Kidney (tissue), 14 donors: ENCODE results near the gene PHACTR3. TPM values are rescaled to one million over a fixed set of nuclear protein-coding genes. Genes with fewer than 3 reads are reported as not detected.

Experiments
- DNase-seq, 5 donors: peaks; one replicate each; pipeline ENCODE4 v3.0.0-alpha.2; 2013 to 2020
- FAIRE-seq: peaks from 2 replicates; lab custom pipeline; 2012; peaks lifted over from hg19 to GRCh38; lab: Jason Lieb, UNC
- H3K27ac ChIP-seq, 2 donors: one replicate each; pipeline ENCODE4 v1.7.0; 2013; ENCODE audit warnings: low read depth in 2 of 2, low read length in 2 of 2, inconsistent platforms in 1 of 2
- H3K27me3 ChIP-seq: one replicate; pipeline ENCODE4 v1.7.1; 2013; ENCODE audit warnings: low read length, inconsistent platforms; ENCODE audit not compliant: control insufficient read depth, insufficient read depth
- H3K36me3 ChIP-seq, 3 donors: one replicate each; pipeline versions ENCODE4 v1.7.0 to v1.7.1; 2013; ENCODE audit warnings: low read length in 3 of 3, control low read depth in 1 of 3, inconsistent platforms in 1 of 3; ENCODE audit not compliant: insufficient read depth in 3 of 3, control insufficient read depth in 2 of 3
- H3K4me1 ChIP-seq, 3 donors: one replicate each; pipeline versions ENCODE4 v1.7.0 to v1.7.1; 2013; ENCODE audit warnings: low read length in 3 of 3, inconsistent platforms in 1 of 3, low read depth in 1 of 3; ENCODE audit not compliant: control insufficient read depth in 2 of 3, insufficient read depth in 2 of 3
- H3K4me3 ChIP-seq, 3 donors: one replicate each; pipeline versions ENCODE4 v1.7.0 to v1.8.1; 2013; ENCODE audit warnings: low read length in 3 of 3, control low read depth in 1 of 3, inconsistent platforms in 1 of 3
- H3K9ac ChIP-seq, 3 donors: one replicate each; pipeline versions ENCODE4 v1.7.0 to v1.7.1; 2013; ENCODE audit warnings: low read length in 3 of 3, control low read depth in 1 of 3, inconsistent platforms in 1 of 3
- H3K9me3 ChIP-seq, 3 donors: one replicate each; pipeline versions ENCODE4 v1.7.0 to v1.7.1; 2013; ENCODE audit warnings: low read length in 3 of 3, control low read depth in 1 of 3, inconsistent platforms in 1 of 3; ENCODE audit not compliant: control insufficient read depth in 2 of 3, insufficient read depth in 1 of 3
- CTCF ChIP-seq: IDR thresholded peaks from 3 replicates; pipeline ENCODE4 v1.5.1; 2012; ENCODE audit warnings: mild to moderate bottlenecking, moderate library complexity, borderline replicate concordance; ENCODE audit not compliant: insufficient read depth; ENCODE audit errors: extremely low read depth
- intact Hi-C: fragments of 100-400 bp; cut with DNase I; formaldehyde crosslinking; loops from one replicate; pipeline ENCODE4 v1.11.1; 2022
- polyA plus RNA-seq: library from polyadenylated mRNA; stranded (reverse); fragments of 350-450 nt; fragmentation: Illumina TruSeq; extraction: RNeasy Lipid Tissue Mini Kit (QIAGEN cat#74804); gene quantifications from one replicate; pipeline ENCODE4 v1.2.3, GENCODE V29; 2014; ENCODE audit warnings: low read depth, low replicate concordance; ENCODE audit not compliant: insufficient read depth
- total RNA-seq: library from RNA; stranded (reverse); fragmentation: NEBNext Ultra II Directional; extraction: Animal tissue kit (Norgen Biotek cat#: 25700); gene quantifications from one replicate; pipeline ENCODE4 v1.2.1, GENCODE V29; 2021
- donor health status: control.
- donor health status: control.
- donor health status: control.
- donor health status: control.
- donor health status: control.
- donor health status: DM: yes; HTN: yes; CAD: no.
- donor health status: Normal renal cell carcinoma (clear cell type).

Gene PHACTR3
- total and polyA plus RNA-seq, 2 donors from 2014 or later, result 1.7 to 12.3 TPM

- Histone ChIP-seq H3K4me1 (no peaks in the 10 kb centered on the region), H3K27me3 (no peaks in the 10 kb centered on the region)
- no peak for DNase-seq
Observed at GRCh38 chr20:59576216-59576953, 28.0 kb upstream of the PHACTR3 start.

DNA sequence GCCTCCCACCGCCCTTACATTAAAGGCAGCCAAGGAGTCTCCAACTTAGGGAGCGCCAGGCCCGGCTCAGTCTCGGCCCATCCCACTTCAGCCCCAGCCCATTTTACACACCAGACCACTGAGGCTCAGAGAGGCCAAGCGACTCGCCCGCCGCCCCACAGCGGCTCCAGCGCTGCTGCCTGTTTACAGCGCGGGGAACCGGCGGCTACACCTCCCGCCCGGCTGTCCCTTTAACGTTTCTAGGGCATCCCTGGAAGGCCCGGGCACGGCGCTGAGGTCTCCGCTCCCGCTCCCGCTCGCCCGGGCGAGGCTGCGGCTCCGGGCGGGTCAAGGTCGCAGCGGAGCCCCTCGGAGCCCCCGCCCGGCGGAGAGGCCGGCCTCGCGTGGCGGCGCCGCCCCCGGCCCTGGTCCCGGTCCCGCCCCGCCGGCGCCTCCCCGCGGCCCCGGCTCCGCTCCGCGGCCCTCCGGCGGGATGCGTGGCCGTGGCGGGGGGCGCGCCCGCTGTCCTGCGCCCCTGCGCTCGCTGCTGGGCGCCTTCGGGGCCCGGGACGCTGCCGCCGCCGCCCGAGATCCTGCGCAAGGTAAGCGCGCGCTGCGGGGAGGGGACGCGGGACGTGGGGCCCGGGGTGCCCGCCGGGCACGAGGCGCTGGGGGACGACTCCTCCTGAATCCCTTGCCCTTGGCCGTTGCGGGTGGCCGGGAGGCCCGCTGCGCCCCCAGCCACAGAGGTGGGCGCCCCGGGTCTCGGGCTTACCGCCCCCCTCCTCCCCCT lies 27.1 kb upstream of the PHACTR3 start:
- no peaks in the 10 kb centered on the region for H3K9me3 ChIP-seq
- FAIRE-seq (no peak), DNase-seq (peak in 1 of 5 donors; percentile 50)
- intact Hi-C loops, result no loop called here
- H3K36me3 ChIP-seq, result no peaks in the 10 kb centered on the region
- no peak overlapping the region for H3K27ac ChIP-seq
- TF ChIP-seq CTCF, result no peak
- H3K4me1 ChIP-seq, result no peaks in the 10 kb centered on the region
- no peak overlapping the region for H3K4me3 ChIP-seq
- H3K27me3 ChIP-seq, result no peaks in the 10 kb centered on the region
- H3K9ac ChIP-seq, result no peak overlapping the region

More at GRCh38 chr20:59576216-59576953, 28.0 kb upstream of the PHACTR3 start:
- no peak overlapping the region for H3K9ac ChIP-seq
- no peaks in the 10 kb centered on the region for H3K9me3 ChIP-seq
- no peak for FAIRE-seq
- no peaks in the 10 kb centered on the region for H3K36me3 ChIP-seq
- H3K27ac ChIP-seq, result no peak overlapping the region
- H3K4me3 ChIP-seq, result no peak overlapping the region
- intact Hi-C loops, result no loop called here
- no peak for TF ChIP-seq CTCF

DNA sequence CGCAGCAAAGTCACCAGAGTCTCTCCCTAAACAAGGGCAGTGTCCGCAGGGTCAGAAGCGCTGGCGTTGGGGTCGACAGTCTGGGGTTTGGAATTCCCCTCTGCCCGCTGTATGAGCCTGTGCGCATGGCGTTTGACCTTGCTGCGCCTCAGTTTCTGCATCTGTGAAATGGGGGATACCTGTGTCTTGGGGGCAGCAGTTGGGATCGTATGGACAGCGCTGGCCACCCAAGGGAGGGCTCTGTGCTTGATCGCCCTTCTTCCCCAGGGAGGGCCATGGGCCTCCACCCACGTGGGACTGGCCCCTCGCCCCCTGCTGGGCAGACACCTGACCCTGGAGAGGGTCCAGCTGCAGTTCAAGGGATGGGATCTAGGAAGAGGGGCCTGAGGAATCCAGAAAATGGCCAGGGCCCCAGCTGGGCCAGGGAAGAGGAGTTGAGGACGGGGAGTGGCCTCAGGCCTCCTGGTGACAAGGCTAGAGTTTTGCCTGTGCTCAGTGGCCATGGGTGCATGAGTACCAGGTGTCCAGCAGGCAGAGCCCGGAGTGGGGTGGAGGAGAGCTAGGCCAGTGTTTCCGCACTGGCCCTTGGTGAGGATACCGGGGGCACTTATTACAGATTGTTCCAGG lies 26.4 kb upstream of the PHACTR3 start:
- no peaks in the 10 kb centered on the region for H3K9me3 ChIP-seq
- no peaks in the 10 kb centered on the region for H3K4me1 ChIP-seq
- no peaks in the 10 kb centered on the region for H3K27me3 ChIP-seq
- no peaks in the 10 kb centered on the region for H3K36me3 ChIP-seq
- no peak overlapping the region for H3K4me3 ChIP-seq
- no peak for DNase-seq
- H3K9ac ChIP-seq, result no peak overlapping the region
- no peak for TF ChIP-seq CTCF
- no peak overlapping the region for H3K27ac ChIP-seq
- FAIRE-seq, result no peak
- intact Hi-C loops, result no loop called here
